ENCODE results near the gene CPXM2.
A peak's percentile ranks its signal among the peaks of the same experiment; 100 is the strongest.

The CPXM2 gene

DNA sequence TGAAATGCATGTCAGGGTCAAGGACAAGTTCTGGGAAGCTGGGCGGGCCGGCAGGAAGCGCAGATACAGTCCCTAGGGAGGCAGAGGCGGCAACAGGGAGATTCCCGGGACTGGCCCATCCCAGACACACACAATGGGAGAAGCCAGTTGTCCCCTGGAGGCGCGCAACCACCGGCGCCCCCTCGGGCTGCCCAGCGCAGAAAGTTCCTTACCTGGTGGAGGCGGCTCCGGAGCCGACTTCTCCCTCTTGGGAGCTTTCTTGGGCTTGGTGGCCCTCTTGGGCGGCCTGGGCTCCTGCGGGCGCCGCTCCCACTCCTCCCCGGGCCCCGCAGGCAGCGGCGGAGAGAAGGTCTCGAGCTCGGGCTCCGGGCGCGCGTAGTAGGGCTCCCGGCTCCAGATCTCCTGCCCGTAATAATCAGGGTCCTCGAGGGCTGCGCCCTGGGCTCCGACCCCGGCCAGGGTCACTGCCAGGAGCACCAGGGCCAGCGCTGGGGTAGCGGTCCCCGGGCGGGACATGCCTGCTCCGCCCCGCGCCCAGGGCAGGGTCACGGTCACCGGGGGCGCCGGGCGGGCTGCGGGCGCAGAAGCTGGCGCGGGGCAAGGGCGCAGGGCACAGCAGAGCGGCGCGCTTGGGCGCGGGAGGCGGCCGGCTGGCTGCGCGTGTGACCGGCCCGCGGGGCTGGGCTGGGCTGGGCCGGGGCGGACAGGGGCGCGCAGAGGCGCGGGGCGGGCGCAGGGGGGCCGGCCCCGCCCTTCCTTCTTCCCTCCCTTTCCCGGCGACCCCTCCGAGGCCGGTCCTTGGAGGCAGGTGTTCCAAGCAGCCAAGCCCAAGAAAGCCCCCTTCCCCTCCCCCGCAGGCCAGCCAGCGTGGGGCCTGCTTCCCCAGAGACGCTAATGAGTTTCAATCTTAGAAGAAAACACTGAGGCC is at the start of gene CPXM2:
CPXM2 (minus strand) TSS at position 664 of the 928 bp plus-strand sequence; CDS start at position 516, 148 bp downstream.
- DNase-seq: no peak

DNA sequence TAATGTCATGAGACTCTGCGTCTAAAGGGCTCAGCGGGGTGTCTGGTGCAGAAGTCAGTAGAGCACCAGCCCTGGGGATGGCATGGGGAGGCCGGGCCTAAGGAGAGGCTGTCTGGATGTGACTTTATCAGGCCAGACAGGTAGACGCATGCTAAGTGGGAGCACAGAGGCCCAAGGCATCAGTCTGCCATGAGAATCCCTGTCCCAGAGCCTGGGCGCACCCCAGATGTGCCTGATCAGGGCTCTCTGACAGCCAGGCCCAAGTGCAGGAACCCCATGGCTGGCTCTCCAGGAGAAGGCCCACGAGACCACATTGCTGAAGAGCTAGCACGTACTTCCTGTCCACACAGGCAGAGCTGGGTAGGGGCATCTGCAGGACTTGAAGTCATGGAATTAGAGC is 48.0 kb upstream of the CPXM2 start:
- no peak for DNase-seq

DNA sequence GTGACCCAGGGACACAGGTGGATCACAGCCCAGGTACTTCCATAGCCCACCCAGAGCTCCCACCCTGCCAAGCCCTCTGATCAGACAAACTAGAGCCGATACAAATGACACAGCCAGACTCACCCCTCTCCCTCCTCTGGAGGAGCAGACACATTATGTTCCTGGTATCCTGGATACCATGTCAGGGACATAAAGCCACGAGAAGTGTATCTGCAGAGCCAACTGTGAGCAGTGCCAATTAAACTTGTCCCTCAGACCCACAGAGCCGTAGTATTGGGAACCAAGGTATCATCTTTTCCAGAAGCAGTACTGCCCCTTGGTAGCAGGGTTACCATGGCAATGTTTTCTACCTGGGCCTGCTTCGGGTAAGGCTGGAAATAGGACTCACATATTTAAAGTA is 47.3 kb upstream of the CPXM2 start:
- DNase-seq: peak in 5 of 51 donors; percentile 4 to 20 (median 16)

DNA sequence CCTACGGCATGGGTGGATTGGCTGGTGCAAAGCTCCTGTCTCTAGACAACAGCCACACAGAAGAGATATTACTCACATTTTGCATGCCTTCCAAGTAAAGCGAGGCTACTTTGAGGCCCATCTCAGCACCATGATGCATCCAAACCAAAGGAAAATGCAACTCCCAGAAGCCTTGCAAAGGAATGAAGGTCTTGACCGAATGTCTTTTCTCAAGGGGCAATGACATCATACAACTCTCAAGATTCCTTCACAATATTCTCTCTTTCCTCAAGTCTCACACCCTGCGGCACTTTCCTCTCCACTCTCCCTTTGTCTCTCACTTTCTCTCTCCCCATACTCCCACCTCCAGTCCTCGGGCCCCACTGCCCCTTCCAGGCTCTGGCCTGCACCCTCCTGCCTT is 44.8 kb upstream of the CPXM2 start:
- no peak for DNase-seq

DNA sequence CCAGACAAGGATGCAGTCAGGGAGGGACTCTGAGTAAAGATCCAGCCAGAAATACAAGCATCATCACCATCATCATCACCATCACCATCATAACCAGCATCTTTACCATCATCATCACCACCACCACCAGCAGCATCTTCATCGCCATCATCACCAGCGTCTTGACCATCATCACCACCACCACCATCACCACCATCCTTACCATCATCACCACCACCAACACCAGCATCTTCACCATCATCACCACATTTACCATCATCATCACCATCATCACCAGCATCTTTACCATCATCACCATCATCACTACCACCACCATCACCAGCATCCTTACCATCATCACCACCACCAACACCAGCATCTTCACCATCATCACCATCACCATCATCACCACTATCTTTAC is 44.1 kb upstream of the CPXM2 start:
- DNase-seq: no peak

DNA sequence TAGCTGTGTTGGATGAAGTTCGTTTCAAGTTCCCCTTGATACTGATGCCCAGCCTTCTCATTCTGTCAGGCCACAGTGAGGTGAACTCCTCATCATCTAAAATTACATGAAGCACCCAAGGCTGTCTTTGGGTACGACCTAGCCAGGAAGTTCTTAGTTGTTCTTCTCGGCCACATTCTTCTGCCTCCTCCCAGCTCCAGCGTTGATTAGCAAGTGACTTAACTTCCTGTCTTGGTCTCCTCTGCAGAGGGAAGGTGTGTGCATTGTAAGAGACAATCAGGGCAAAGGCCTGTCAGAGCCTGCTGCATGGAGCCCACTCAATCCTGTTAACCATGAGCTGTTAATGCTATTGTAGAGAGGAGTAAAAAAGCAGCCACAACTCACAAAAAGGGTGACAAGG is 43.2 kb upstream of the CPXM2 start:
- DNase-seq: no peak

DNA sequence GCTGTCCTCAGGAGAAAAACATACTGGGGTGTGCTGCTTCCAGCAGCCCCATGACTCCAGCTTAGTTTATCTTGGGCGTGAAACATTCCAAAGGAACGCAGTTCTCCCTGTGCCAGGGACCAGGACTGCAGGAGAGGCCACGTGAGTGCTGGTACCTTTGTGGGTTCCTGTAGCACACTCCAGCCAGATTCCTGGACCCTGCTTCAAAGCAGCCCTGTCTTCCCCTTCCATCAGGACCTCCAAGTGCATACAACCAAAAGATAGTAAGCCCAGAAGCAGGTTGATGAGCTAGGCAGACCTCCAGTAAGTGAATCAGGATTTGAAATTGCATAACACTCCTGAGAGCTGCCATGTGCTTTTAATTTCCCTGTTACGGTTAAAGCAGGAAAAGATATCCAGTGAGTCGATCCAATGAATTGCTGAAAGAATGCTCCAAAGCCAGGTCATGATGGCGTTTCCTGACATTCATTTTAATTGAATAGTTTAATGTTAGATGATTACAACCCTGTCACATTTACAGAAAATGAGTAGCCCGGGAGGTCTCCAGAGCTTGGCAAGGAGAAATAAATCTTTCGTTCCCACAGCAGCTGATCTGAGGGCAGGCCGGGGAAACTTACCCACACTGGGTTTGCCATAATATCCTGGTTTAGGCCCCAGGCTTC is 38.9 kb upstream of the CPXM2 start:
- DNase-seq: no peak

DNA sequence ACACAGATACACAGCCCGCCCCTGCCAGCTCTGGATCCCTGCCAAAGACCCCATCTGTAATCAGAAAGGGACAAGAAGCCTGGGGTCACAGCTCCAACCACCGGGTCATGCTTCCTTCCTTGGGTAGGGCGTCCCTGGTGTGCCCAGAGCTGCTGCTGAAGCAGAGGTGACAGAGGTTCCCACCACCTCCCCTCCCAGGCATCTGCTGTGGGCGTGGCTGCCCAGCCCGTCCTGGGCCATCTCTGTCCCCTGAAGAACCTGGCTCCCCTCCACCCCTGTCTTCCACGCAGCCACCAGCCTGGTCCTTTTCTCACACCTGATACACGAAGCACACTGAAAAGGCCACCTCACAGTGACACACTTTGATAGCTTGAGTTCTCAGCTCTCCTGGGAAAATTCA is 38.2 kb upstream of the CPXM2 start:
- no peak for DNase-seq

DNA sequence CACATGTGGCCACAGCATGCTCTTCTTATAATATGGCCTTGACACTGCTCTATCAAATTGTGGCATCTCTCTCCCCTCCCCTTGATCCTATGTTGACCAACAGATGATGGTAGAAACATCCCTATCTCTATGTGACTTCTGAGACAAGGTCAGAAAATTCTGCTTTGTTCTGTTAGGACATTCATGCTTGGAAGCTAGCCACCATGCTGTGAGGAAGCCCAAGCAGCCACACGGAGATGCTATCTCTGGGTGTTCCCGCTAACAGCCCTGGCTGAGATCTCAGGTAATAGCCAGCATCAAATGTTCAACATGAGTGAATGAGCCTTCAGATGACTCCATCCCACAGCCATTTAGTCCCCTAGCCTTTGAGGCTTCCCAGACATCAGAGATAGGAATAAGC is 36.8 kb upstream of the CPXM2 start:
- no peak for DNase-seq

DNA sequence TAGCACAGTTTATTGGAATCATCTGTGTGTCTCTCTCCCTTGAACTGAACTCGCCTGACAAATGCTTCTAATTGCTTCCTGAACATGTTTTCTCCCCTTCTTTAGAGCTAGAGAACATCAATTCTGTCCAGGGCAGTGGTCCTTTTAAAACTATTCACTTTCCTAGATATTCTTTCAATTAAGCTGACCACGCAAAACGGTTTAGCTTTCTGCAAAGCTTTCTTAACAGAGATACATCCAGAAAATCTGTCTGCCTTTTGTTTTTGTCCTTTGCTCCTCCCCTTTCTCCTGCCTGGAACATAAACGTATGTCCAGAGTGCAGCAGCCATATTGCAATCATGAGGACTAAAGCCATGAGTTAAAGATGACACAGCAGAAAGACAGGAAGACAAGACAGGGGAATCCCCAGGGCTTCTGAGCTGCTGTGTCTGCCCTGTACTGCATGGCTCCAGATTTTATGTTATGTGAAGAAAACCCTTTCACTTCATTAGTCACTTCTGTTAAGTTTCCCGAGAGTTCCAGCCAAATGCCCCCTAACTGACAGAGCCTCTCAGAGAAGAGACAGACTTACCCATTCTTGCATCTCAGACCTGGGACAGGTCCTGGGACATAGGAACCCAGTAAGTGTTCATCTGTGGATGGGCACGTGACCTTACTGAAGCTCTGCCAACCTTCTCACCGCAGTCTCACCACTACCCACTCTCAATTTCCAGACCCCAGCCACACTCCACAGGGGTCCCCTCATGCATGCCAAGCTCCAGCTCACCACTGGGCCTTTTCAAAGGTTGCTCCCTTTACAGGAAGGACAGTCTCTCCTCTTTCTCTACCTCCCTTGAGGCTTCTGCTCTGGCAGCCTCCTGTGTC is 35.0 kb upstream of the CPXM2 start:
- DNase-seq: no peak

DNA sequence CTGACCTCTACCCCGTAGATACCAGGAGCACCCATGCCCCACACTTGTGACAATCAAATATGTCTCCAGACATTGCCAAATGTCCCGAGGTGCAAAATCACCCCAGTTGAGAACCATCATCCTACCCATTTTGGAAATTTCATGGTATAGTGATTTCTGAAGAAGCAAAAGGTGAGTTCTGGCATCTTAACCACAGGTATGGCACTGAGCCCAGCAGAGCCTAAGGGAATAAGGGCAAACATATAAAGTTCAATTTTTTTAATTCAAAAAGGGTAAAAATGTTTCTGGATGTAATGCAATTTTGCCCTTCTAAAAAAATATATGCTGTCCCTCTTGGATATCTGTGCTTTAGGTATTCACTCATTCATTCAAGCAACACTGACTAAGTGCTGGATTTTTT is 30.5 kb upstream of the CPXM2 start:
- no peak for DNase-seq

DNA sequence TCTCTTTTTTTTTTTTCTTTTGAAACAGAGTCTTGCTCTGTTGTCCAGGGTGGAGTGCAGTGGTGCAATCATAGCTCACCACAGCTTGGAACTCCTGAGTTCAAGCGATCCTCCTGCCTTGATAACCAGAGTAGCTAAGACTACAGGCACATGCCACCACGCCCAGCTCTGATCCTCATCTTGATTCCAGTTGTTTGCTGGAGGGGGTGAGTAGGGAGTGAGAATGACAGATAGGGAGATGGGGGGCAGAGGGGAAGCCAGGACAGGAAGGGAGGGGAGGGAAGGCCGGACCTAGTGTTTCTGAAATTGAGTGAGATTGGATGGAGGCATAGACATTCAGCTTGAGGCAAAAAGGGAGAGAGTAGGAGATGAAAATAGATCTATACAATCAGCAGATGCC is 25.2 kb upstream of the CPXM2 start:
- no peak for DNase-seq

DNA sequence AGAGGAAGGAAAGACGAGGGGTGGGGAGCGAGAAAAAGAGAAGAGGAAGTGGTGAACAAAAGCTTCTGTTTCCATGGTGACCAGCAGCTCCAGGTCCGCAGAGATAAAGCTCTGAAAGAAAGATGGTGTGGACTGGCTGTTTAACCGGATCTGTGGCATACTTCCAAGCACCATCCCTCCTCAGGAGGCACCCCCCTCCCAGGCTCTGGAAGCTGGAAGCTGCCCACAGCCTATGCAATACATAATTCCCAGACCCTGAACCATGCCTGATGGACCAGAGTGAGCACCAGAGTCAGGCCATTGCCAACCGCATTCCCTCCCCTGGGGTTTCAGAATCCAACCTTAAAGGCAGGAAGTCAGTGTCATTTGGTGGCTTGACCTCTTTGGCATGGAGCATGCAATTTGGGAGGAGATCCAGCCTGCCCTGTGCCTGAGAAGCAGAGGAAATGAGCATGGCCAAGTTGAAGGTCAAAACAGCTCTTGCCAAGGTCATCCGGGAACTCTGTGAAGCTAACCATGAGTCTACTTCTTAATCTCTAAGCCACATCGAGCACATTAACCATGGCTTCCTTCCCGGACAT is 22.2 kb upstream of the CPXM2 start:
- DNase-seq: peak in 1 of 51 donors; percentile 23

DNA sequence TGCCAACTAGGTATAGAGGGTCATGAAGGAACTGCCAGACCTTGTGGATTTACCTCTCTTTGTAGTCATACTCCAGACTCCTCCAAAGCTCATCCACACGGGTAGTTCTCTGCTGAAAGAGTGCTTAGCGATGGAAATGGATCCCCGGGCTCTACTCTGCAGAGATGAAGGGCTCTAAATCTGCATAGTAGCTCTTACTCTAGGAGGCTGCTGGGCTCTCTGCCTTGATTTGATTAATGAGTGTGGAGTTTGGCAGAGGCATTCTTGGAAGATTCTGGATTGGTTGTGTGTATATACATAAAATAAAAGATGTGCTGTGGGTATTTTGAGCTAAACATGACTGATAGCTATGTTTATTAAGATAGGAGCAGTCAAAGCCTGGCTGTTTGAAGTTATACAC is 21.3 kb upstream of the CPXM2 start:
- no peak for DNase-seq

DNA sequence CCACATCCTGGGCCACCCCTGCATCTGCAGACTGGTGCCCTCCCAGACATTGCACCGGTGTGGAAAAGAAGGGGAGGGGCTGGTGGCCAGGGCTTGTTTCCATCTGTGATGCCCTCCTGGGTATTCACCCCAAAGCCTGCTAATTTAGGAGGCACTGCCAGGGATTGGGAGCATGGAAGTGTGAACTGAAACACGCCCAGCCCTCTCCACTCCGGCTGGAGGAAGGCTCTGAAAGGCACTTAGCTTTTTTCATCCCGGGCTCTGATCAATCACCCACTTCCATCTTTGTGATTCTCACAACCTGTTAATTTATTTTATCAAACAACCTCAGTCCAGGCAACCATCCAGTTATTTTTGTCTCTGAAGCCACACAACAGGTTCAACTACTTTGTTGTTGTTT is 20.9 kb upstream of the CPXM2 start:
- DNase-seq: no peak

DNA sequence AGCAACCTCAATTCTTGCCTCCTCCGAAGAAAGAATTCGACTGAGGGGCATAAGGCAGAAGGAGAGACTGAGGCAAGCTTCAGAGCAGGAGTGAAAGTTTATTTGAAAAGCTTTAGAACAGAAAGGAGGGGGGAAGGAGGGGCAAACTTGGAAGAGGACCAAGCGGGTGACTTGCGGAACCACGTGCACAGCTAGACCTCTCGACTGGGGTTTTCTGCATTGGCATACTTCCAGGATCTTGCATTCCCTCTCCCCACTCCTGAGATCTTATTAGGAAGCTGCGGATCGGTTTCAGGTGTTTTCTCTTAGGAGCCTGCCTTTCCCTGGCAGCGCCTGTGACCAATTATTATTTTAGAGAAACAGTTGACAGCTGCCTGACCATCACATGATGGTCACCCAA is 20.3 kb upstream of the CPXM2 start:
- no peak for DNase-seq

DNA sequence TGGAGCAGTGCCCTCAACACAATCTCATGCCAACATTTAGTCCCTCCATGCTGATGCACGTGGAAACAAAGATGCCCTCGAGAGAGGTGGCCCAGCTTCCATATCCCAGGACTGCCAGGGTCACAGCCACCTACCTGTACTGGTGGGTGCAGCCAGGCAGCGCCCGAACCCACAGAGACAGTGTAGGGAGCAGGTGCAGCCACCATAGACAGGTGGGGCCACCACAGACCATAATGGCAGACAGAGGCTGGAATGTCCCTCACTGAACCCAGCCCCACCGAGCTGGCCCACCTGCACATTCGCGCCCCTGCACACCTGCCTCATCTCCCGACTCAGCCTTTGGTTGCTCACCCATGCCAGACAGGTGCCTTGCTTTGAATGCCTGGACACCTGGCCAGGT is 18.3 kb upstream of the CPXM2 start:
- DNase-seq: no peak

DNA sequence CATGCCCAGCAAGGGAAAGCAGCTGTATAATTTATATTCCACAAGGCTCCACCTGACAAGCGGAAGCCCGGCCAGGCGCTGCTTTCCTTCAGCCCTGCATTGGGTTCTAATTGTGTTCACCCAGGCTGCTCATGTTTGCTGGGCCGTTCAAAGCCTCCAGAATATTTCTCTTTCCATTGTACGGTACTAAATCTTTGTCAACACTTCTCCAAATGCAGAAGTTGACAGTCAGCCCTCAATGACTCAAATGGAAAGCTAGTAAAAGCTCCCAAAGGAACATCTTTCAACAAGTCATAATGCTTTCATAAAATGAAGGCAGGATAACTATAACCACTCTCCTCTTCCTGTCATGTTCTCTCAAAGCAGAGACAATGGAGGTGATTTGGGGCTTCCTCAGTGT is 17.8 kb upstream of the CPXM2 start:
- DNase-seq: no peak

DNA sequence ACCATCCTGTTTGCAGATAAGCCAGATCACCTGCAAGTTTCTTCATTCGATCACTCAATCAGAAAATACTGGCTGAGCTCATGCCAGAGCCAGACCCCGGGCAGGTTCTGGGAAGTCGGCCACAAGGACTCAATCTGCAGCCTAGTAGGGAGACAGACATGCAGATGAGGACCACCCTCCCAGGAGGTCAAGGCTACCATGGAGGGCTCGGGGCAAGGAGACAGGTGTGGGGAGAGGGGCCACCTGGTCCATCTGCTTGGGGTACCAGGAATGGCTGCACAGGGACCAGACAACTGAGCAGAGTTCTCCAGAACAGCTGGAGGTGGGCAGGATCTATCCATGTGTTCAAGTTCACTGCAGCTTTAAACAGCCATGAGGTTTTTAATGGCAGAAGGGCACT is 16.8 kb upstream of the CPXM2 start:
- no peak for DNase-seq

DNA sequence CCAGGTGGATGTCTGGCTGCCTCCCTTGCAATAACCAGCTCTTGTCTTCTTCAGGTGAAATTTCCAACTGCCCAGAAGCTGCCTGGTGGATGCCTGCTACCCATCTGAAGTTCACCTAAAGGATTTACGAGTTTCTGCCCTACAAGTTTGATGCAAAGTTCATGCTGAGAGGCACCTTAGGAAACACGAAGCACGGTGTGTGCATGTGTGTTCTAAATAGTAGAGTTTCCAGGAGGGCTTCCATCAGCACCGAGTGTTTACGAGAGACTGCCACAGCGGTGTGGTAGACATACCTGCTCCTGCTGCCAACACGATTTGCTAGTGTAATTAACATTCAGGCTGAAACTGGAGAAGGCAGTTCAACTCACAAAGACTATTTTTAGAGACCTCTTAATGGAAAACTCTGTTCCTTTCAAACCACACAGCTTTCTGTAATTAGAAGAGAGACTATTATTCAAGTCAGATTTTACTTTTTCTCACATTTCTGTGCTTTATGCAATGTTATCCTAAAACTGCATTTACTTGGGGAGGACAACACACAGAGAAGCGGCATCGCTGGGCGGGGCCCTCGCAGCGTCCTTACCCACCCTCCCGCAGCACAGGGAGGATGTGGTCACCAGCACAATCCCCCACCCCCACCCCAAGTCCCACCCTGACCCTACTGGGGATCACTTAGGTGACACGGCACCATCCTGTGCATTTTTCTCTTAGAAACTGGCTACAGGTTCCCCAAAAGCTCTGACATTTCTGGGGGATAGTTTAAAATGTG is 15.5 kb upstream of the CPXM2 start:
- peak in 3 of 51 donors; percentile 18 to 34 (median 22) for DNase-seq

DNA sequence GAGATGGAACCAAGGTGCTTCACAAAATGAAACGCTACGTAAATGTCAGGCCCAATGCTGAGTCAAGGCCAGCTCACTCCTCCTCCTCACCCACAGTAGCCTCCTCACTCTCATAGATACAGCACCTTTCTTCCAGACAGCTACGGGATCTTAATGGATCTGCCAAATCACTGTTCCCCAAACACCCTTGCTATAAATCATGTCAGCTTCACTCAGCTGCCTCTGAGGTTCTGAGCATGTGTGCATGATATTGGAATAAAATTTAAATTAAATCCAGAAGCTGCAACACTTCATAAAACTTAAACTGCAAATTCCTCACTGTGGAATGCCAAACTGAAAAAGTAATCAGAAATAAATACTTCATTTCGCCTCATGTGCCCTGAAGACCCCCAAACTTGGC is 14.7 kb upstream of the CPXM2 start:
- no peak for DNase-seq
